DMS114 treated with DMSO at 0.1 percent for 48 hours (cell line): ENCODE data around the gene UGT1A3.
A peak's percentile ranks its signal among the peaks of the same experiment; 100 is the strongest.
"Not testable (repeated sequence)": the region's sequence is repeated elsewhere in the genome, so short reads cannot be mapped to it uniquely, and the experiment has no call there.

Experiments
- DNase-seq: peaks from one replicate; lab custom pipeline; 2025; ENCODE audit not compliant: unreplicated experiment; lab: John Stamatoyannopoulos, UW

The UGT1A3 gene

DNA sequence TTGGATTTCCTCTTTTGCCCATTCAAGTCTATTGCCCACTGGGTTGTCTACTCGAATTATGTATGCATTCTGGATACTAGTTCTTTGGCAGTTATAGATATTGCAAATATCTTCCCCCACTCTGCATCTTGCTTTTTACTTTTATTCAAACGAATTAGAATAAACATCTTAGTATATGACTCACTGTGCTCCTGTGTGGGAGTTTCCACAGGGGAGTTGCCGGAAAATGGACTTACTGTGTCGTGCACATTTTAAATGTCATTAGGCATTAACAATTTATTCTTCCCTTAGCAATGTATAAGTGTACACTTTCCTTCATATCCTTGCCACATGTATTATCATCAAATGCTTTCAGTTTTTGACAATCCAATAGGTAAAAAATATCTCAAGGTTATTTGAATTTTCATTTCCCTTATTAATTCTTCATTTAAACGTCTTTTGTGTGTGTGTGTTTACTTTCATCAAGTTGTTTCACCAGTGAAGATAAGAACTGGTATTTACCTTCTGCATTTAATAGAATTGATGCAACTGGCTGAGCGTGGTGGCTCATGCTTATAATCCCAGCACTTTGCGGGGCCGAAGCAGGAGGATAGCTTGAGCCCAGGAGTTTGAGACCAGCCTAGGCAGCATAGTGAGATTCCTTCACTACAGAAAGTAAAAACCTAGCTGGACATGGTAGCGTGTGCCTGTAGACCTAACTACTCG lies 20.8 kb upstream of the UGT1A3 start:
- no peak for DNase-seq

DNA sequence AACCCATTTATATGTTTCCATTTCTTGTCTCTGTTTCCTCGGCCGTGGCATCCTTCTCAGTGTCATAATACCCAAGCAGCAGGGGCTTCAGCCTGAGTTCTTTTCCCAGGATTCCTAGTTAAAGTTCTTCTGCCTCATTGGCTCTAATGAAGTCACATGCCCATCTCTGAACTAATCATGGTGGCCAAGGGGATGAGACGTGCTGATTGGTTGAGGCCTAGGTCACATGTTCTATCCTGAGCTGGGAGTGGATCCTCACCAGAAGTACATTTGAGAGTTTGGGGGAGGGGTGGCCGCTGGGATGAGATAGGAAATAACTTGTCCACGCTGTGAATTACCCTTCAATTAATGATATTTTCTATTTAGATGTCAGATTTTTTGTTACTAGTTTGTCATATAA lies 19.9 kb upstream of the UGT1A3 start:
- DNase-seq, result no peak

DNA sequence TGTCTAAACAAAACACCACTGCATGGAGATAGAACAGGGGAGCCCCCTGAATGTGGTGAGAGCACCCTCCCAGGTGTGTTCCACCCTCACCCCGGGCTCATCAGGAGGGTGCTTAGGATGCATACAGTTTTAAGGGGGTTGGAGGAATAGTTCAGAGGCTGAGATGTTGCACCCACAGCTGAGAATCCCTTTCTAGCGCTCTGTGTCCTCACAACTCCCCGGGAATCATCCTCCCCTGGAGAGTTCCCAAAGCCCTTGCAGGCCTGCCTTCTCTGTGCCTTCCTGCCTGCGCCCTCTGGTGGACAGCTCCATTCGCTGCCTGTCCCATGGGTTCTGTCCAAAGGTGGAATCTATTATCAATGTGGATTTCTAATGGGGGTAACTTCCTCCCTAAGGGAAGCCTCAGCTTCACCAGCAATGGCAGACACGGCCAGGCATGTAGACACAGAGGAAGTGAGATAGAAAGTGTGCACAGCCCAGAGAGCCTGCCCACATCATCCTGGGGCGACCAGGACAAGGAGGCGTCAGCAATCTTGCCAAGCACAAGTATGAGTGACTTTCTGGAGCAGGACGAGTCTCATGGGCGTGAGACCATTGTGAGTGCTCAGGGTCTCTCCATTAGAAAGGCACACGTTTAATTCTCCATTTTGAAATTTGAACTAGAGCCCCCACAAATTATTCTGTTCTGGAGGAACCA lies 17.4 kb upstream of the UGT1A3 start:
- DNase-seq, result peak; percentile 28

DNA sequence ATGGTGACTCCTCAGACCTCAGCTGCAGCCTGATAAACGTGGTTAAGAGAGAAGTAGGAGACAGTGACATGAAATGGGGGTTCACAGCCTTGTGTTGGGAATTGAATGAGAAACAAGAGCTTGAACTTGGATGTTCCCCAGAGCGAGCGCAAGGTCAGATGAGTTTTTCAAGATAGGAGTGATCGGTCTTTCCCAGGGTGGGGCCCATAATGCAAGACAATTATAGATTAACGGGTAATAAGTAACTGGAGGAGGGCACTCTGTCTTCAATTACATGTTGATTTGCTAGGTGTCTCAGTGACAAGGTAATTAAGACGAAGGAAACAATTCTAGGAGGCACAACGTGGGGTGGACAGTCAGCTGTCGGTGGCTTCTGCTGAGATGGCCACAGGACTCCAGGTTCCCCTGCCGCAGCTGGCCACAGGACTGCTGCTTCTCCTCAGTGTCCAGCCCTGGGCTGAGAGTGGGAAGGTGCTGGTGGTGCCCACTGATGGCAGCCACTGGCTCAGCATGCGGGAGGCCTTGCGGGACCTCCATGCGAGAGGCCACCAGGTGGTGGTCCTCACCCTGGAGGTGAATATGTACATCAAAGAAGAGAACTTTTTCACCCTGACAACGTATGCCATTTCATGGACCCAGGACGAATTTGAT lies 16.1 kb upstream of the UGT1A3 start, which contains the start of gene UGT1A5:
UGT1A5 (plus strand) TSS at position 297 of the 651 bp plus-strand sequence; CDS start at position 382, 85 bp downstream.
- DNase-seq, result no peak

DNA sequence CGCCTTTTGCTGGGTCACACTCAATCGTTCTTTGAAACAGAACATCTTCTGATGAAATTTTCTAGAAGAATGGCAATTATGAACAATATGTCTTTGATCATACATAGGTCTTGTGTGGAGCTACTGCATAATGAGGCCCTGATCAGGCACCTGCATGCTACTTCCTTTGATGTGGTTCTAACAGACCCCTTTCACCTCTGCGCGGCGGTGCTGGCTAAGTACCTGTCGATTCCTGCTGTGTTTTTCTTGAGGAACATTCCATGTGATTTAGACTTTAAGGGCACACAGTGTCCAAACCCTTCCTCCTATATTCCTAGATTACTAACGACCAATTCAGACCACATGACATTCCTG lies 15.6 kb upstream of the UGT1A3 start:
- DNase-seq, result no peak

DNA sequence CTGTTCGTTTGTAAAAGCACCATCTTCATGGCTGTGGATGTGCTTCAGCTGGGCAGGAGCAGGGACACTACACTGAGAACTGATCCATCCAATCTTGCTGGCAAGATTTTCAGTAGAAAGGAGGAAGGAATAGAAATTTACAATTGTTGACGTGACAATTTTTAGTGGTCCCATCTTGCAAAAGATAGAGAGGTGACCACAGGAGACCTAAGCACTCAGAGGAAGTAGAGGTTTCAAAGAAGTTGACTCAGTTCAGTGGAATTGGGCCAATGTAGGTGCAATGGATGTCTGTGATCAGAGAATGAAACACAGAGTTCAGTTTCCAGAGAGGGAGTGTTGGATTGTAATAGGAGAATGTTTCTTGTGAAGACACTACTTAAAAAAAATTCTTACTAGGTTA lies 14.7 kb upstream of the UGT1A3 start:
- no peak for DNase-seq

DNA sequence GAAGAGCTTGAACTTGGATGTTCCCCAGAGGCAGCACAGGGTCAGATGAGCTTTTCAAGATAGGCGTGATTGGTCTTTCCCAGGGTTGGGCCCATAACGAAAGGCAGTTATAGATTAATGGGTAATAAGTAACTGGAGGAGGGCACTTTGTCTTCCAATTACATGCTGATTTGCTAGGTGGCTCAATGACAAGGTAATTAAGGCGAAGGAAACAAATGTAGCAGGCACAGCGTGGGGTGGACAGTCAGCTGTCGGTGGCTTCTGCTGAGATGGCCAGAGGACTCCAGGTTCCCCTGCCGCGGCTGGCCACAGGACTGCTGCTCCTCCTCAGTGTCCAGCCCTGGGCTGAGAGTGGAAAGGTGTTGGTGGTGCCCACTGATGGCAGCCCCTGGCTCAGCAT lies 10.3 kb upstream of the UGT1A3 start, which contains the start of gene UGT1A4:
UGT1A4 (plus strand) TSS at position 185 of the 400 bp plus-strand sequence; CDS start at position 270, 85 bp downstream.
- no peak for DNase-seq

DNA sequence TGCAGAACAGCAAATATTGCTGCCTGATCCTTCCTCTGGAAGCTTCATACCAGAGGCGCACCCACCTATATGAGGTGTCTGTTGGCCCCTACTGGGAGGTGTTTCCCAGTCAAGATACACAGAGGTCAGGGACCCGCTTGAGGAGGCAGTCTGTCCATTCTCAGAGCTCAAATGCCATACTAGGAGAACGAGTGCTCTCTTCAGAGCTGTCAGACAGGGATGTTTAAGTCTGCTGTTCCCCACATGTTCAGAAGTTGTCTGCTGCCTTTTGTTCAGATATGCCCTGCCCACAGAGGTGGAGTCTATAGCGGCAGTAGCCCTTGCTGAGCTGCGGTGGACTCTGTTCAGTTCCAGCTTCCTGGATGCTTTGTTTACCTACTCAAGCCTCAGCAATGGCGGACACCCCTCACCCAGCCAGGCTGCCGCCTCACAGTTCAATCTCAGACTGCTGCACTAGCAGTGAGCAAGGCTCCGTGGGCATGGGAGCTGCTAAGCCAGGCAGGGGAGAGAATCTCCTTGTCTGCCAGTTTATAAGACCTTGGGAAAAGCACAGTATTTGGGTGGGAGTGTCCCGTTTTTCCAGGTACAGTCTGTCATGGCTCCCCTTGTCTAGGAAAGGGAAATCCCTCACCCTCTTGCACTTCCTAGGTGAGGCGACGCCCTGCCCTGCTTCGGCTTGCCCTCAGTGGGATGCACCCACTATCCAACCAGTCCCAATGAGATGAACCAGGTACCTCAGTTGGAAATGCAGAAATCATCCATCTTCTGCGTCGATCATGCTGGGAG lies 8.2 kb downstream of the UGT1A3 start:
- DNase-seq, result not testable (repeated sequence)

DNA sequence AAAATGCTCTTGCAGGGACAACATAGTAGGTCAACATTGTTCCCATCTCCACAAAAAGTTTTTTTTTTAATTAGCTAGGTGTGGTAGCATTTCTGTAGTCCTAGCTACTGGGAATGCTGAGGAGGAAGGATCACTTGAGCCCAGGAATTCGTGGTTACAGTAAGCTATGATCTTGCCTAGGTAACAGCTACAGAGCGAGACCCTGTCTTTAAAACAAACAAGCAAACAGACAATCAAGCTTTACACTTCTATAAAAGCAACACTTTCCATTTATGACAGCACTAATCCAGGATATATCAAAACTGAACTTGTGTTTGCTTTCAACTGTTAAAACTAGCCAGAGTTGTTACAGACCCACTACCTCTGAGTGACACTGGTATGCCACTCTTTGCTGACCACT lies 12.0 kb downstream of the UGT1A3 start:
- DNase-seq, result no peak

DNA sequence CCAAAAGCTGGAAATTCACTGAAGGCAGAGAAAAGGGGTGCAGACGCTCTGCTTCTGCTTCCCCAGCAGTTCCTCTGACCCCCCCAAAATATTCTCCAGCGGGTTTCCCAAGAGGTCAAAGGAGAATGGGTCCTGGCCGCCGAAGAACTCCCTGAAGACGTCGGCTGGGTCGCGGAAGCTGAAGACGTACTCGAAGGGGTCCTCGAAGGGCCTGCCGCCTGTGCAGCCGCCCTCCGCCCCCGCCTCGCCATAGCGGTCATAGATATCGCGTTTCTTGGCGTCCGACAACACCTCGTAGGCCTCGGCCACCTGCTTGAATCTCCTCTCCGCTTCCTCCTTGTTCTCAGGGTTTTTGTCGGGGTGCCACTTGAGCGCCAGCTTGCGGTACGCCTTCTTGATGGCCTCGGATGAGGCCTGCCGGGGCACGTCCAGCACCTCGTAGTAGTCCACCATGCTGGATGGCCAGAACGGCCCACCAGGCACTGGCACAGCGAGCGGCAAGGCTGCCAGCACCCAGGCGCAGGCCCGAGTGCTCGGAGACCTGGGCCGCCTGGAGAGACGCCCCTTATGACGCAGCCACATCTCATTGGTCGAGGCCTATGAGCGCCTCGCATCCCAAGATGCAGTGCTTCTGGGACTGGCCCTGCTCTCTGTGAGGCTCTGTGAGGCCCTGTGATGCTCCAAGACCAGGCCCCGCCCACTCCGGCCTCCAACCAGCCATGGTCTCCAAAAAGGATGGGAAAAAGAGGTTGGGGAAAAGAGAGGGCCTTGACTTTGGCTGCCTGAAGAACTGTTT lies 14.8 kb downstream of the UGT1A3 start:
- DNase-seq, result no peak

DNA sequence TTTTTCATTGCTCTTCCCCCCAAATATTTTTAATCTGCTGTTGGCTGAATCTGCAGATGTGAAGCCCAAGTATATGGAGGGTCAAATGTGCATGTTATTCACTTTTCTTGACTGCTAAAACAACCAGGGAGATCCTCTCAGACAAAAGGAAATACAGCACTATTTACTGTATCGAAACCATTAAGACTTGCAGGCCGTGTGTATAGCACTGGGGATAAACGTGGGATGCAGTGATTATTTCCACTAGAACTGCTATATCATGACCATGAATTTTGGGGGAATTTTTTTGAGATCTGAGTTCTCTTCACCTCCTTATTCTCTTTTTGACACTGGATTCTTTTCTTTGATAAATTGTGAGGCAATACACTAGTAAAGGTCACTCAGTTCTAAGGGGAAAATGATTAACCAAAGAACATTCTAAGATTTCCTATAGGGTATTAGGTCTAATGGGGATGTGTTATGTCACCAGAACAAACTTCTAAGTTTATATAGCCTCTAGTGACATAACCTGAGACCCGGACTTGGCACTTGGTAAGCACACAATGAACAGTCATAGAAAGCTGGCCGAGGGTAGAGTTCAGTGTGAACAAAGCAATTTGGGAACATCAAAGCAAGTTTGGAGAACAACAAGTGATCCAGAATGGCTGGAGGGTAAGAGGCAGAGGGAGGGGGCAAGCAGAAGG lies 16.4 kb downstream of the UGT1A3 start:
- DNase-seq, result no peak

DNA sequence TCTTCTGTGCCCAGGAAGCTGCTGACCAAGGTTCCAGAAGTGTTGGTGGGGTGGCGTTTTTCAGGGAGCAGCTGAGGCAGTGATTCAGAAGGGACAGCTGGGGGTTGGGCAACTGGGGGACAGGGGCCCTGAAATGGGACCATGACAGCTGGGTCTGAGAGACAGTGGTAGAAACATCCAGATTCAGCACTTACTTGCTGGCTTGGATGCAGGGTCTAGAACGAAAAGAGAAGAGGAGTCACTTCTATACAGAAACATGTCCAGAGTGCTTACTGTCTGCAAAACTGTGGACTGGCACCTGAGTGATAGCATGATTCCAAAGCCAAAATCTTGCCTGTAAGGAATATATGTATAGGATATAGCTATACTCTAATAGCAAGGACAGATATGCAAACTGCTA lies 17.0 kb downstream of the UGT1A3 start:
- not testable (repeated sequence) for DNase-seq

DNA sequence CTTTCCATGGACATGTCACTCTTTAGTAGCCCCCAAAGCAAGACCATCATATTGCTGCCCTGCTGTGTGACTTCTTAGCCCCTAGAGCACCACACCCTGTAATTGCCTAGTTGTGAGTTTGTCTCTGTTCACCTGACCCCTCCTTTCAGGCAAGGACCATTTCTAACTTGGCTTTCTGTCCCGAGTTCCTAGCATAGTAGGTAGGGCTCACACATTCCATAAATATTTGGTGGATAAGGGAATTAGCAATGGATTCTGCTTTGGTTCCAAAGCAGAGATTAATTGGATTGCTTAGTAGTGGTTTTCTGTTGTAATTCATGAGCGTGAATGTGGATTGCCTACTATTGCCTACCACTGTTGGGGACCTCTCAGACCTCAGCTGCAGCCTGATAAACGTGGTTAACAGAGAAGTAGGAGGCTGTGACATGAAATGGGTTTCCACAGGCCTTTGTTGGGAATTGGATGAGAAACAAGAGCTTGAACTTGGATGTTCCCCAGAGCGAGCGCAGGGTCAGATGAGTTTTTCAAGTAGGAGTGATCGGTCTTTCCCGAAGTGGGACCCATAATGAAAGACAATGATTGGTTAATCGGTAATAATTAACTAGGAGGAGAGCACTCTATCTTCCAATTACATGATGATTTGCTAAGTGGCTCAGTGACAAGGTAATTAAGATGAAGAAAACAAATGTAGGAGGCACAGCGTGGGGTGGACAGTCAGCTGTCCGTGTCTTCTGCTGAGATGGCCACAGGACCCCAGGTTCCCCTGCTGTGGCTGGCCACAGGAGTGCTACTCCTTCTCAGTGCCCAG lies 17.8 kb downstream of the UGT1A3 start:
- no peak for DNase-seq

DNA sequence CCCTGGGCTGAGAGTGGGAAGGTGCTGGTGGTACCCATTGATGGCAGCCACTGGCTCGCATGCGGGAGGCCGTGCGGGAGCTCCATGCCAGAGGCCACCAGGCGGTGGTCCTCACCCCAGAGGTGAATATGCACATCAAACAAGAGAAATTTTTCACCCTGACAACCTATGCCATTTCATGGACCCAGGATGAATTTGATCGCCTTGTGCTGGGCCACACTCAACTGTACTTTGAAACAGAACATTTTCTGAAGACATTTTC lies 18.4 kb downstream of the UGT1A3 start:
- no peak for DNase-seq

DNA sequence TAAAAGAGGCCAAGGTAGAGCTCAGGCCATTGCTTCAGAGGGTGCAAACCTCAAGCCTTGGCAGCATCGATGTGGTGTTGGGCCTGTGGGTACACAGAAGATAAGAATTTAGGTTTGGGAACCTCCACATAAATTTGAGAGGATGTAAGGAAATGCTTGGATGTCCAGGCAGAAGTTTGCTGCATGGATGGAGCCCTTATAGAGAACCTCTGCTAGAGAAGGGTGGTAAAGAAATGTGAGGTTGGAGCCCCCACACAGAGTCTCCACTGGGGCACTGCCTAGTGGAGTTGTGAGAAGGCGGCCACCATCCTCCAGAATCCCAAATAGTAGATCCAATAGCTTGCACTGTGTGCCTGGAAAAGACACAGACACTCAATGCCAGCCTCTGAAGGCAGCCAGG lies 21.8 kb downstream of the UGT1A3 start:
- DNase-seq, result not testable (repeated sequence)

DNA sequence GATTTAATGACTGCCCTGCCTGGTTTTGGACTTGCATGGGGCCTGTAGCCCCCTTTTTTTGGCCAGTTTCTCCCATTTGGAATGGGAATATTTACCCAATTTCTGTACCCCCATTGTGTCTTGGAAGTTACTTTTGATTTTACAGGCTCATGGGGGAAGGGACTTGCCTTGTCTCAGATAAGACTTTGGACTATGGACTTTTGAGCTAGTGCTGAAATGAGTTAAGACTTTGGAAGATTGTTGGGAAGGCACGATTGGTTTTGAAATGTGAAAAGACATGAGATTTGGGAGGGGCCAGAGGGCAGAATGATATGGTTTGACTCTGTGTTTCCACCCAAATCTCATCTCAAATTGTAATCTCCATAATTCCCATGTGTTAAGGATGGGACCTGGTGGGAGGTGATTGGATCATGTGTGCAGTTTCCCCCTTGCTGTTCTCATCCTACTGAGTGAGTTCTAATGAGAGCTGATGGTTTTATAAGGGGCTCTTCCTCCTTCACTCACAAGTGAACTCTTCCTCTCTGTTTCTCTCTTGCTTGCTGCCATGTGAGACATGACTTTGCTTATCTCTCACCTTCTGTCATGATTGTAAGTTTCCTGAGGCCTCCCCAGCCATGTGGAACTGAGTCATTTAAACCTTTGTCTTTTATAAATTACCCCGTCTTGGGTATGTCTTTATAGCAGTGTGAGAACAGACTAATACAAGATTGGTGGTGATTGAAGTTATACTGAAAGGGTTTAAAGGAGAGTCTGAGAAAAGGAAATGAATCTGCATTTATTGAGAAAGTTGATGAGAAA lies 22.6 kb downstream of the UGT1A3 start:
- DNase-seq, result not testable (repeated sequence)

DNA sequence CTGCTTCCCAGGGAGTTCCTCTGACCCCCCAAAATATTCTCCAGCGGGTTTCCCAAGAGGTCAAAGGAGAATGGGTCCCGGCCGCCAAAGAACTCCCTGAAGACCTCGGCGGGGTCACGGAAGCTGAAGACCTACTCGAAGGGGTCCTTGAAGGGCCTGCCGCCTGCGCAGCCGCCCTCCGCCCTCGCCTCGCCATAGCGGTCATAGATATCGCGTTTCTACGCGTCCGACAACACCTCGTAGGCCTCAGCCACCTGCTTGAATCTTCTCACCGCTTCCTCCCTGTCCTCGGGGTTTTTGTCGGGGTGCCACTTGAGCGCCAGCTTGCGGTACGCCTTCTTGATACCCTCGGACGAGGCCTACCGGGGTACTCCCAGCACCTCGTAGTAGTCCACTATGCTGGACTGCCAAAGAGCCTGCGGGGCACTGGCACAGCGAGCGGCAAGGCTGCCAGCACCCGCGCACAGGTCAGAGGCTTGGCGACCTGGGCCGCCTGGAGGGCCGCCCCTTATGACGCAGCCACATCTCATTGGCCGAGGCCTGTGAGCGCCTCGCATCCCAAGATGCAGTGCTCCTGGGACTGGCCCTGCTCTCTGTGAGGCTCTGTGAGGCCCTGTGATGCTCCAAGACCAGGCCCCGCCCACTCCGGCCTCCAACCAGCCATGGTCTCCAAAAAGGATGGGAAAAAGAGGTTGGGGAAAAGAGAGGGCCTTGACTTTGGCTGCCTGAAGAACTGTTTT lies 26.2 kb downstream of the UGT1A3 start:
- no peak for DNase-seq
